Kidney (tissue), 14 donors: ENCODE data around the gene POLR1A. TPM values are rescaled to one million over a fixed set of nuclear protein-coding genes. Genes with fewer than 3 reads are reported as not detected.

Source experiments
- DNase-seq, 5 donors: peaks; one replicate each; pipeline ENCODE4 v3.0.0-alpha.2; 2013 to 2020
- FAIRE-seq: peaks from 2 replicates; lab custom pipeline; 2012; peaks lifted over from hg19 to GRCh38; lab: Jason Lieb, UNC
- H3K27ac ChIP-seq, 2 donors: one replicate each; pipeline ENCODE4 v1.7.0; 2013; ENCODE audit warnings: low read depth in 2 of 2, low read length in 2 of 2, inconsistent platforms in 1 of 2
- H3K27me3 ChIP-seq: one replicate; pipeline ENCODE4 v1.7.1; 2013; ENCODE audit warnings: low read length, inconsistent platforms; ENCODE audit not compliant: control insufficient read depth, insufficient read depth
- H3K36me3 ChIP-seq, 3 donors: one replicate each; pipeline versions ENCODE4 v1.7.0 to v1.7.1; 2013; ENCODE audit warnings: low read length in 3 of 3, control low read depth in 1 of 3, inconsistent platforms in 1 of 3; ENCODE audit not compliant: insufficient read depth in 3 of 3, control insufficient read depth in 2 of 3
- H3K4me1 ChIP-seq, 3 donors: one replicate each; pipeline versions ENCODE4 v1.7.0 to v1.7.1; 2013; ENCODE audit warnings: low read length in 3 of 3, inconsistent platforms in 1 of 3, low read depth in 1 of 3; ENCODE audit not compliant: control insufficient read depth in 2 of 3, insufficient read depth in 2 of 3
- H3K4me3 ChIP-seq, 3 donors: one replicate each; pipeline versions ENCODE4 v1.7.0 to v1.8.1; 2013; ENCODE audit warnings: low read length in 3 of 3, control low read depth in 1 of 3, inconsistent platforms in 1 of 3
- H3K9ac ChIP-seq, 3 donors: one replicate each; pipeline versions ENCODE4 v1.7.0 to v1.7.1; 2013; ENCODE audit warnings: low read length in 3 of 3, control low read depth in 1 of 3, inconsistent platforms in 1 of 3
- H3K9me3 ChIP-seq, 3 donors: one replicate each; pipeline versions ENCODE4 v1.7.0 to v1.7.1; 2013; ENCODE audit warnings: low read length in 3 of 3, control low read depth in 1 of 3, inconsistent platforms in 1 of 3; ENCODE audit not compliant: control insufficient read depth in 2 of 3, insufficient read depth in 1 of 3
- CTCF ChIP-seq: IDR thresholded peaks from 3 replicates; pipeline ENCODE4 v1.5.1; 2012; ENCODE audit warnings: mild to moderate bottlenecking, moderate library complexity, borderline replicate concordance; ENCODE audit not compliant: insufficient read depth; ENCODE audit errors: extremely low read depth
- intact Hi-C: fragments of 100-400 bp; cut with DNase I; formaldehyde crosslinking; loops from one replicate; pipeline ENCODE4 v1.11.1; 2022
- polyA plus RNA-seq: library from polyadenylated mRNA; stranded (reverse); fragments of 350-450 nt; fragmentation: Illumina TruSeq; extraction: RNeasy Lipid Tissue Mini Kit (QIAGEN cat#74804); gene quantifications from one replicate; pipeline ENCODE4 v1.2.3, GENCODE V29; 2014; ENCODE audit warnings: low read depth, low replicate concordance; ENCODE audit not compliant: insufficient read depth
- total RNA-seq: library from RNA; stranded (reverse); fragmentation: NEBNext Ultra II Directional; extraction: Animal tissue kit (Norgen Biotek cat#: 25700); gene quantifications from one replicate; pipeline ENCODE4 v1.2.1, GENCODE V29; 2021
- donor health status: control.
- donor health status: control.
- donor health status: control.
- donor health status: control.
- donor health status: control.
- donor health status: DM: yes; HTN: yes; CAD: no.
- donor health status: Normal renal cell carcinoma (clear cell type).

Gene POLR1A
- total and polyA plus RNA-seq, 2 donors from 2014 or later, result 3.4 to 33.7 TPM

GRCh38 chr2:86055314-86055713 lies 50.4 kb downstream of the POLR1A start:
- DNase-seq, result no peak
- TF ChIP-seq CTCF, result no peak
- H3K4me3 ChIP-seq, result no peak overlapping the region
- peaks cover 4 to 24% (median 7%) of the 10 kb centered on the region in 3 donors for H3K36me3 ChIP-seq
- intact Hi-C loops, result no loop called here
- FAIRE-seq, result no peak
- no peak overlapping the region for H3K27ac ChIP-seq
- no peaks in the 10 kb centered on the region for H3K9me3 ChIP-seq
- no peaks in the 10 kb centered on the region for H3K4me1 ChIP-seq
- H3K27me3 ChIP-seq, result no peaks in the 10 kb centered on the region
- no peak overlapping the region for H3K9ac ChIP-seq

GRCh38 chr2:86054535-86055082 lies 51.1 kb downstream of the POLR1A start:
- no peaks in the 10 kb centered on the region for H3K9me3 ChIP-seq
- no peak overlapping the region for H3K9ac ChIP-seq
- H3K4me1 ChIP-seq, result no peaks in the 10 kb centered on the region
- no peak overlapping the region for H3K27ac ChIP-seq
- FAIRE-seq (no peak), DNase-seq (peak in 1 of 5 donors; percentile 8)
- H3K36me3 ChIP-seq, result peaks cover 4 to 24% (median 7%) of the 10 kb centered on the region in 3 donors
- TF ChIP-seq CTCF, result no peak
- H3K4me3 ChIP-seq, result no peak overlapping the region
- intact Hi-C loops, result no loop called here
- no peaks in the 10 kb centered on the region for H3K27me3 ChIP-seq

GRCh38 chr2:86053166-86053565 lies 52.5 kb downstream of the POLR1A start:
- Histone ChIP-seq H3K27me3 (no peaks in the 10 kb centered on the region), H3K27ac (no peak overlapping the region), H3K4me1 (peaks cover 0 to 6% (median 0%) of the 10 kb centered on the region in 3 donors), H3K9me3 (no peaks in the 10 kb centered on the region), H3K9ac (no peak overlapping the region), H3K4me3 (no peak overlapping the region), H3K36me3 (peaks cover 4 to 20% (median 7%) of the 10 kb centered on the region in 3 donors)
- DNase-seq, result peak in 1 of 5 donors; percentile 7
- TF ChIP-seq CTCF, result no peak
- FAIRE-seq, result no peak
- intact Hi-C loops, result no loop called here
